IMR-90 (cell line): ENCODE measurements around the gene RNF213. TPM values are rescaled to one million over a fixed set of nuclear protein-coding genes. Genes with fewer than 3 reads are reported as not detected.

ENCODE experiments used
- ATAC-seq: fragments of 200-7000 bp; cut with Tn5 transposase; 2 replicates; pipeline ENCODE4 v1.9.1; 2020; ENCODE audit warnings: low read depth, mild to moderate bottlenecking, moderate library complexity
- BruUV-seq: library from RNA; stranded (reverse); fragments of 400-500 nt; replicated peaks from 2 replicates; lab custom pipeline; 2021; lab: Mats Ljungman, UMichigan
- CTCF ChIA-PET: fragments of 300-600 bp; formaldehyde crosslinking; extraction: SDS; loops from one replicate; lab custom pipeline; 2021; ENCODE audit warnings: antibody characterized with exemption; lab: Yijun Ruan, JAX
- POLR2A ChIA-PET: fragments of 300-600 bp; sonication (Branson Sonifier 250); formaldehyde crosslinking; loops from one replicate; lab custom pipeline; 2022; ENCODE audit warnings: antibody characterized with exemption; ENCODE audit not compliant: unreplicated experiment; lab: Charles Lee
- DNase-seq: peaks from one replicate; pipeline ENCODE4 v3.0.0; 2013
- H2AFZ ChIP-seq: replicated peaks from 2 replicates; pipeline ENCODE3; 2013; ENCODE audit warnings: low read length, mild to moderate bottlenecking; ENCODE audit not compliant: poor library complexity
- H2AK5ac ChIP-seq: 2 replicates; pipeline ENCODE4 v1.6.1; 2013; ENCODE audit warnings: low read depth, low read length, inconsistent platforms
- H2AK9ac ChIP-seq: replicated peaks from 2 replicates; pipeline ENCODE3; 2013; ENCODE audit warnings: mild to moderate bottlenecking, low read depth, low read length, moderate library complexity; ENCODE audit not compliant: poor library complexity
- H2BK120ac ChIP-seq: 2 replicates; pipeline ENCODE4 v1.6.1; 2013; ENCODE audit warnings: low read depth, low read length, inconsistent platforms
- H2BK15ac ChIP-seq: 3 replicates; pipeline ENCODE4 v1.6.1; 2013; ENCODE audit warnings: low read depth, low read length, inconsistent platforms
- H2BK20ac ChIP-seq: 2 replicates; pipeline ENCODE4 v1.6.1; 2013; ENCODE audit warnings: low read depth, mild to moderate bottlenecking, inconsistent platforms, low read length, moderate library complexity
- H2BK5ac ChIP-seq: 2 replicates; pipeline ENCODE4 v1.6.1; 2013; ENCODE audit warnings: mild to moderate bottlenecking, low read depth, low read length, inconsistent platforms; ENCODE audit not compliant: poor library complexity, severe bottlenecking
- H3K14ac ChIP-seq: replicated peaks from 2 replicates; pipeline ENCODE4 v1.6.1; 2013; ENCODE audit warnings: low read depth, low read length, inconsistent platforms
- H3K18ac ChIP-seq: 2 replicates; pipeline ENCODE4 v1.6.1; 2013; ENCODE audit warnings: low read depth, low read length, control low read depth
- H3K23ac ChIP-seq: 2 replicates; pipeline ENCODE4 v1.6.1; 2013; ENCODE audit warnings: low read depth, low read length, inconsistent platforms
- H3K27ac ChIP-seq: 2 replicates; pipeline ENCODE4 v1.5.1; 2013; ENCODE audit warnings: mild to moderate bottlenecking, control low read depth, low read length; ENCODE audit not compliant: insufficient read depth
- H3K27me3 ChIP-seq: 2 replicates; pipeline ENCODE4 v1.6.1; 2013; ENCODE audit warnings: low read length; ENCODE audit not compliant: control insufficient read depth, insufficient read depth
- H3K36me3 ChIP-seq: 2 replicates; pipeline ENCODE4 v1.6.1; 2013; ENCODE audit warnings: low read length, mixed read lengths; ENCODE audit not compliant: control insufficient read depth, insufficient read depth
- H3K4ac ChIP-seq: 2 replicates; pipeline ENCODE4 v1.6.1; 2013; ENCODE audit warnings: low read depth, low read length, inconsistent platforms
- H3K4me1 ChIP-seq: 2 replicates; pipeline ENCODE4 v1.6.1; 2013; ENCODE audit warnings: low read length, mixed read lengths; ENCODE audit not compliant: control insufficient read depth, insufficient read depth
- H3K4me2 ChIP-seq: 2 replicates; pipeline ENCODE4 v1.6.1; 2013; ENCODE audit warnings: low read depth, mild to moderate bottlenecking, control low read depth, low read length, moderate library complexity
- H3K4me3 ChIP-seq: 2 replicates; pipeline ENCODE4 v1.5.1; 2013; ENCODE audit warnings: low read depth, mild to moderate bottlenecking, control low read depth, low read length, moderate library complexity; ENCODE audit not compliant: insufficient read depth
- H3K56ac ChIP-seq: 2 replicates; pipeline ENCODE4 v1.6.1; 2013; ENCODE audit warnings: low read length, inconsistent platforms; ENCODE audit not compliant: insufficient read depth; ENCODE audit errors: extremely low read depth
- H3K79me1 ChIP-seq, 2 experiments: 2 replicates each; pipeline ENCODE4 v1.6.1; 2013; ENCODE audit warnings: low read length in 2 of 2, inconsistent platforms in 1 of 2, low read depth in 1 of 2
- H3K9ac ChIP-seq: 2 replicates; pipeline ENCODE4 v1.6.1; 2013; ENCODE audit warnings: low read depth, low read length, control low read depth
- H3K9me1 ChIP-seq: 2 replicates; pipeline ENCODE4 v1.6.1; 2013; ENCODE audit warnings: low read length, inconsistent platforms; ENCODE audit not compliant: insufficient read depth
- H3K9me3 ChIP-seq: 2 replicates; pipeline ENCODE4 v1.6.1; 2013; ENCODE audit warnings: low read length; ENCODE audit not compliant: control insufficient read depth, insufficient read depth
- H4K20me1 ChIP-seq: 2 replicates; pipeline ENCODE4 v1.6.1; 2013; ENCODE audit warnings: low read length, inconsistent platforms; ENCODE audit not compliant: insufficient read depth
- H4K5ac ChIP-seq: 2 replicates; pipeline ENCODE4 v1.6.1; 2013; ENCODE audit warnings: mild to moderate bottlenecking, low read depth, low read length, control low read depth
- H4K8ac ChIP-seq, 2 experiments: 2 replicates each; pipeline ENCODE4 v1.6.1; 2013; ENCODE audit warnings: low read depth in 2 of 2, low read length in 2 of 2, control low read depth in 1 of 2, inconsistent platforms in 1 of 2
- H4K91ac ChIP-seq: 2 replicates; pipeline ENCODE4 v1.6.1; 2013; ENCODE audit warnings: low read depth, low read length, inconsistent platforms; ENCODE audit not compliant: insufficient read depth
- BHLHE40 ChIP-seq: fragments of 150-350 bp; IDR thresholded peaks from 2 replicates; pipeline ENCODE4 v1.6.1; 2016; ENCODE audit warnings: mild to moderate bottlenecking, low read depth, low read length
- CEBPB ChIP-seq: IDR thresholded peaks from 2 replicates; pipeline ENCODE4 v1.6.1; 2012; ENCODE audit warnings: low read depth, low read length, improper control_type of control experiment
- CHD1 ChIP-seq: IDR thresholded peaks from 2 replicates; pipeline ENCODE4 v1.6.1; 2012; ENCODE audit warnings: low read depth, low read length, improper control_type of control experiment
- CTCF ChIP-seq: conservative IDR thresholded peaks from 2 replicates; pipeline ENCODE4 v1.5.1; 2012; ENCODE audit warnings: mild to moderate bottlenecking, low read depth, low read length, improper control_type of control experiment
- FOS ChIP-seq: fragments of 150-350 bp; IDR thresholded peaks from 2 replicates; pipeline ENCODE4 v1.6.1; 2016; ENCODE audit warnings: low read depth, low read length
- MAZ ChIP-seq: IDR thresholded peaks from 2 replicates; pipeline ENCODE4 v1.6.1; 2012; ENCODE audit warnings: low read depth, mild to moderate bottlenecking, low read length, improper control_type of control experiment, moderate library complexity, borderline replicate concordance
- MXI1 ChIP-seq: IDR thresholded peaks from 2 replicates; pipeline ENCODE4 v1.6.1; 2012; ENCODE audit warnings: low read depth, mild to moderate bottlenecking, low read length, moderate library complexity, borderline replicate concordance
- POLR2A ChIP-seq: IDR thresholded peaks from 2 replicates; pipeline ENCODE4 v1.6.1; 2012; ENCODE audit warnings: mild to moderate bottlenecking, low read depth, low read length
- RAD21 ChIP-seq: IDR thresholded peaks from 2 replicates; pipeline ENCODE4 v1.6.1; 2012; ENCODE audit warnings: low read length, improper control_type of control experiment
- RCOR1 ChIP-seq: IDR thresholded peaks from 2 replicates; pipeline ENCODE4 v1.6.1; 2012; ENCODE audit warnings: mild to moderate bottlenecking, low read length, improper control_type of control experiment; ENCODE audit not compliant: insufficient replicate concordance
- RFX5 ChIP-seq: IDR thresholded peaks from 2 replicates; pipeline ENCODE4 v1.8.0; 2012; ENCODE audit warnings: low read depth, mild to moderate bottlenecking, low read length, moderate library complexity
- SMC3 ChIP-seq: fragments of 150-350 bp; IDR thresholded peaks from 2 replicates; pipeline ENCODE4 v1.6.1; 2016; ENCODE audit warnings: low read depth, mild to moderate bottlenecking, antibody characterized with exemption, low read length, moderate library complexity
- USF2 ChIP-seq: fragments of 150-350 bp; IDR thresholded peaks from 2 replicates; pipeline ENCODE4 v1.6.1; 2017; ENCODE audit warnings: mild to moderate bottlenecking, antibody characterized with exemption, low read length, low read depth
- WGBS, 2 experiments: methylation state at CpG; one replicate each; pipeline versions ENCODE4 v1.1.5 to v1.1.7; 2013; ENCODE audit warnings: missing lambda C conversion rate in 2 of 2; ENCODE audit not compliant: insufficient read length in 1 of 2; ENCODE audit errors: extremely low coverage in 2 of 2; 5-methylcytosine and 5-hydroxymethylcytosine counted together
- dilution Hi-C: fragments of 300-500 bp; cut with HindIII; formaldehyde crosslinking; loops from one replicate; pipeline ENCODE4 v1.14.3; 2018; ENCODE audit warnings: low sequenced_read_pairs; ENCODE audit not compliant: unreplicated experiment
- in situ Hi-C: fragments of 300-500 bp; cut with MboI; formaldehyde crosslinking; loops from 3 replicates; pipeline ENCODE4 v1.14.3; 2019; ENCODE audit warnings: low sequenced_read_pairs, inconsistent platforms, mixed read lengths
- intact Hi-C: fragments of 100-400 bp; cut with micrococcal nuclease; formaldehyde crosslinking; loops from 2 replicates; pipeline ENCODE4 v1.10.0; 2022
- polyA plus RNA-seq, 3 experiments: library from polyadenylated mRNA; depleted of rRNA; stranded (reverse); fragments of >200 nt; gene quantifications; 2 replicates each; pipeline ENCODE4 v1.2.3, GENCODE V29; 2012; ENCODE audit warnings: low replicate concordance in 1 of 3
- total RNA-seq: library from RNA; depleted of rRNA; stranded (reverse); fragments of >200 nt; gene quantifications from 2 replicates; pipeline ENCODE4 v1.2.3, GENCODE V29; 2012

RNF213 gene
- total and polyA plus RNA-seq, 2 of the 4 experiments (the other 2 are of a cell fraction) = 23.4 to 36.0 TPM

DNA sequence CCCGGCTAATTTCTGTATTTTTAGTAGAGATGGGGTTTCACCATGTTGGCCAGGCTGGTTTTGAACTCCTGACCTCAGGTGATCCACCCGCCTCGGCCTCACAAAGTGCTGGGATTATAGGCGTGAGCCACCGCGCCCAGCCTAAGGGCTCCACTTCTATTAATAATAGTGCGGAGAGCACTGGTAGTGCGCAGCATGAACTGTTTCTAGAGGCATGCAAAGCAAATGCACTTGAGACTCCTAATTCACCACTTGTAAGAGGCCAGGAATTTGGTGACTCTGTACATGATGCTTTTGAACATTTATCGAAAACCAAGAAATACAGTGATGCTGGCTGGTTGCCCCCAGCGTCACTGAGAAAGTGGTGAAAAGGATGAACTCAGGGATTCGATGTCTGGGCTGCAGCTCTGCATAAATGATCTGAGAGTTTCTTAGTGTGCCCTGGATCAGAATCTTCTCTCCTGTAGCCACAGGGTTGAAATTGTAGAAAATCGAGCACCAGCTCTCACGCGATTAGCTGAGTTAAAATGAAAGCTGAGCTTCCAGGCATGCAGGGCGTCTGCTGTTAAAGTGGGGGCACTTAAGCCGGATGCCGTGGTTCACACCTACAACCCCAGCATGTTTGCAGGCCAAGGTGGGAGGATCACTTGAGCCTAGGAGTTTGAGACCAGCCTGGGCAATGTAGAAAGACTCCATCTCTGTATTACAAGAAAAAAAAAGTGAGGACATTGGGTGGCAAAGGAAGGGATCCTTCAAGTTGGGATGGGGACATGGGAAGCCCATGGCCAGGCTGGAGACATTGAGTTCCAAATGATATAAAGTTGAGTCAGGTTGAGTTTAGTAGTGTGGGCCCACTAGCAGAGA, 4.8 kb downstream of the RNF213 start (continued):
- no peak for TF ChIP-seq RFX5
- no peak for TF ChIP-seq SMC3
- TF ChIP-seq RAD21 = no peak
- no peak for TF ChIP-seq USF2
- TF ChIP-seq CHD1 = no peak

- H4K20me1 ChIP-seq = peaks cover 4% of the 10 kb centered on the region; the same call in 1 of the 2 replicates
- H3K14ac ChIP-seq = no peak overlapping the region
- no peak overlapping the region for H4K91ac ChIP-seq
- H3K27me3 ChIP-seq = no peaks in the 10 kb centered on the region
- H3K4ac ChIP-seq = no peak overlapping the region
- H3K56ac ChIP-seq = no peak overlapping the region
- H2BK5ac ChIP-seq = no peak overlapping the region
- H3K36me3 ChIP-seq = peaks cover 33% of the 10 kb centered on the region
- H4K5ac ChIP-seq = no peak overlapping the region
- no peak overlapping the region for H3K27ac ChIP-seq
- H3K18ac ChIP-seq = no peak overlapping the region
- H3K4me3 ChIP-seq = no peak overlapping the region
- no peak overlapping the region for H2BK20ac ChIP-seq
- H3K79me1 ChIP-seq = peaks cover 11 to 59% of the 10 kb centered on the region in 2 experiments; a peak in 2 of 4 replicates
- ChIA-PET POLR2A (no interaction called here), CTCF (no interaction called here)
- no peak overlapping the region for H2AK5ac ChIP-seq
- no peak overlapping the region for H4K8ac ChIP-seq
- no peak overlapping the region for H3K9ac ChIP-seq
- H3K9me1 ChIP-seq = peaks cover 7% of the 10 kb centered on the region
- no peak overlapping the region for H2AFZ ChIP-seq
- dilution Hi-C loops = no loop called here
- in situ Hi-C loops = no loop called here
- H3K4me1 ChIP-seq = peaks cover 15% of the 10 kb centered on the region
- H2BK15ac ChIP-seq = no peak overlapping the region
- no TSS peak for BruUV-seq
- WGBS, 2 experiments = no CpG with 5 or more reads among the region's 6 CpGs
- no peak overlapping the region for H3K23ac ChIP-seq
- H3K4me2 ChIP-seq = no peak overlapping the region
- no peaks in the 10 kb centered on the region for H3K9me3 ChIP-seq
- ATAC-seq = no peak
- H2AK9ac ChIP-seq = no peak overlapping the region
- DNase-seq = peak; percentile 41
- no peak overlapping the region for H2BK120ac ChIP-seq
- intact Hi-C loops = no loop called here
- TF ChIP-seq CEBPB = no peak
- TF ChIP-seq SMC3 = no peak
- TF ChIP-seq RAD21 = no peak
- TF ChIP-seq POLR2A = no peak
- no peak for TF ChIP-seq FOS
- TF ChIP-seq BHLHE40 = no peak
- no peak for TF ChIP-seq CTCF
- no peak for TF ChIP-seq USF2
- TF ChIP-seq MXI1 = no peak
- TF ChIP-seq CHD1 = no peak
- no peak for TF ChIP-seq RCOR1
- no peak for TF ChIP-seq MAZ
Observed at GRCh38 chr17:80267391-80267790, 6.7 kb downstream of the RNF213 start.
